Suprapubic skin (tissue), 4 donors: ENCODE results near the gene DENND1C. TPM values are rescaled to one million over a fixed set of nuclear protein-coding genes. Genes with fewer than 3 reads are reported as not detected.

Experiments used
- DNase-seq, 2 donors: peaks; one replicate each; pipeline ENCODE4 v3.0.0-alpha.2; 2019; ENCODE audit warnings: low spot score in 2 of 2
- H3K27ac ChIP-seq: fragments of 200-600 bp; sonication (generic); one replicate; pipeline ENCODE4 v1.5.1; 2019
- H3K27me3 ChIP-seq: fragments of 200-600 bp; sonication (generic); one replicate; pipeline ENCODE4 v1.5.1; 2019
- H3K36me3 ChIP-seq: fragments of 200-600 bp; sonication (generic); one replicate; pipeline ENCODE4 v1.5.1; 2019
- H3K4me1 ChIP-seq: fragments of 200-600 bp; sonication (generic); one replicate; pipeline ENCODE4 v1.5.1; 2019
- H3K4me3 ChIP-seq: fragments of 200-600 bp; sonication (generic); one replicate; pipeline ENCODE4 v1.5.1; 2019; ENCODE audit warnings: mild to moderate bottlenecking
- H3K9me3 ChIP-seq: fragments of 200-600 bp; sonication (generic); one replicate; pipeline ENCODE4 v1.5.1; 2019
- EP300 ChIP-seq: sonication (generic); formaldehyde crosslinking; IDR thresholded peaks from one replicate; pipeline ENCODE4 v1.6.1; 2017; ENCODE audit warnings: antibody characterized with exemption
- POLR2A ChIP-seq, 2 donors: fragments of 450-650 bp; IDR thresholded peaks; one replicate each; pipeline ENCODE4 v1.6.1; 2017; ENCODE audit warnings: antibody characterized with exemption in 2 of 2, mild to moderate bottlenecking in 2 of 2, moderate library complexity in 2 of 2
- POLR2AphosphoS5 ChIP-seq, 3 donors: sonication (generic); formaldehyde crosslinking; IDR thresholded peaks; one replicate each; pipeline ENCODE4 v1.6.1; 2017; ENCODE audit warnings: antibody characterized with exemption in 3 of 3
- WGBS: methylation state at CpG from one replicate; pipeline ENCODE4 v1.1.5; 2018; 5-methylcytosine and 5-hydroxymethylcytosine counted together
- total RNA-seq, 4 donors: library from RNA; depleted of rRNA; stranded (reverse); fragments of >200 nt; gene quantifications; one replicate each; pipeline ENCODE4 v1.1.0, GENCODE V29; 2016
- TF ChIP-seq, protein P1 (sequence below), 2 donors: fragments of 200-600 bp in 1 of 2; fragments of 450-650 bp in 1 of 2; sonication (generic) in 1 of 2; IDR thresholded peaks; one replicate each; pipeline ENCODE4 v1.5.1; 2016 to 2019; ENCODE audit warnings: antibody characterized with exemption in 2 of 2, mild to moderate bottlenecking in 1 of 2, moderate library complexity in 1 of 2

The DENND1C gene
- total RNA-seq, 4 donors from 2014 or later: 0.23 to 3.7 (median 1.5) TPM

DNA sequence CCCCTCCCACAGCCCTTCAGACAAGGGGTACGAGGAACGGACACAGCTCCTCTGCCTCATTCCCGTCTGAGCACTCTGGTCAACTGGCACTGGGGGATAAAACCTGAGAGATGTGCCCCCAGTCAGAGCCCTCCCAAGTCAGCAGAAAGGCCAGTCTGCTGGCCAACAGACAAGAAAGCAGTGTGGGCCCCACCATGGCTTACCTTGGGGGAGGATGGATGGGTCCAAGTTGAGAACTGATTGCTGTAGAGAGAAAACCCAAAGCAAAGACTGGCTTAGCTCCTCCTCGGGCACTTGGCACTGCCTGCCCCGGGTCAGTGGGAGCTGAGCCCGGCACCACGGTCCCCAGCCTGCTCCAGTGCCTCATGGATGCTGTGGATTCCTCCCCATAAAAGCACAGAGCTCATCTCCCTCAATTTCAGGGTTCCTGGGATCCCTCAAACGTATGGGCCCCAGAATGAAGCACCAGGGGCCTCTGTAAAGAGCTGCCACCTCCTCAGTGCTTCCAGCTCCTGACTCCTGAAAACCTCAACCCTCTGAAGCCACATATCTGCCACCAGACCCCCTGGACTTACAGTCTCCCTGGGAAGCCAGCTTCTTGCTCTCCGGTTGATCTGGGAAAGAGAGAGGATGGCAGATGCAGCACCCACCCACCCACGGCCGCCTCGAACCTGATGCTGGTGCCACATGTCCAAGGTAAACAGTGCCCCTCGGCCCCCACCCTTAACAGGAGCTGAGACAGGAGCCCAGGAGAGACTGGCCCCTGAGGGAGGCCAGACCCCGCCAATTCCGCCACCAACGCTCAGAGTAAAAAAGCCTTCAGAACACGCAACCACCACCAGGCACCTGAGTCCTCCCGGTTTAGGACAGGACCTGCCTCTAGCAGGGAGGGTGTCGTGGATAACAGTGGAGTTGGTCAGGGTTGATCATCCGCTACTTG is 60.2 kb downstream of the DENND1C start:
- H3K36me3 ChIP-seq: peaks cover 58% of the 10 kb centered on the region
- no peaks in the 10 kb centered on the region for H3K9me3 ChIP-seq
- H3K27ac ChIP-seq: no peak overlapping the region
- no peak for DNase-seq
- WGBS: 71% methylated on average over 5 of the region's 20 CpGs
- H3K27me3 ChIP-seq: no peaks in the 10 kb centered on the region
- TF ChIP-seq POLR2A (IDR thresholded peaks at IDR 0.05): no peak
- no peak for TF ChIP-seq POLR2AphosphoS5 (IDR thresholded peaks at IDR 0.05)
- TF ChIP-seq, protein P1, sequence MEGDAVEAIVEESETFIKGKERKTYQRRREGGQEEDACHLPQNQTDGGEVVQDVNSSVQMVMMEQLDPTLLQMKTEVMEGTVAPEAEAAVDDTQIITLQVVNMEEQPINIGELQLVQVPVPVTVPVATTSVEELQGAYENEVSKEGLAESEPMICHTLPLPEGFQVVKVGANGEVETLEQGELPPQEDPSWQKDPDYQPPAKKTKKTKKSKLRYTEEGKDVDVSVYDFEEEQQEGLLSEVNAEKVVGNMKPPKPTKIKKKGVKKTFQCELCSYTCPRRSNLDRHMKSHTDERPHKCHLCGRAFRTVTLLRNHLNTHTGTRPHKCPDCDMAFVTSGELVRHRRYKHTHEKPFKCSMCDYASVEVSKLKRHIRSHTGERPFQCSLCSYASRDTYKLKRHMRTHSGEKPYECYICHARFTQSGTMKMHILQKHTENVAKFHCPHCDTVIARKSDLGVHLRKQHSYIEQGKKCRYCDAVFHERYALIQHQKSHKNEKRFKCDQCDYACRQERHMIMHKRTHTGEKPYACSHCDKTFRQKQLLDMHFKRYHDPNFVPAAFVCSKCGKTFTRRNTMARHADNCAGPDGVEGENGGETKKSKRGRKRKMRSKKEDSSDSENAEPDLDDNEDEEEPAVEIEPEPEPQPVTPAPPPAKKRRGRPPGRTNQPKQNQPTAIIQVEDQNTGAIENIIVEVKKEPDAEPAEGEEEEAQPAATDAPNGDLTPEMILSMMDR (IDR thresholded peaks at IDR 0.05): no peak
- TF ChIP-seq EP300: no peak
- H3K4me3 ChIP-seq: no peak overlapping the region
- H3K4me1 ChIP-seq: peaks cover 35% of the 10 kb centered on the region

DNA sequence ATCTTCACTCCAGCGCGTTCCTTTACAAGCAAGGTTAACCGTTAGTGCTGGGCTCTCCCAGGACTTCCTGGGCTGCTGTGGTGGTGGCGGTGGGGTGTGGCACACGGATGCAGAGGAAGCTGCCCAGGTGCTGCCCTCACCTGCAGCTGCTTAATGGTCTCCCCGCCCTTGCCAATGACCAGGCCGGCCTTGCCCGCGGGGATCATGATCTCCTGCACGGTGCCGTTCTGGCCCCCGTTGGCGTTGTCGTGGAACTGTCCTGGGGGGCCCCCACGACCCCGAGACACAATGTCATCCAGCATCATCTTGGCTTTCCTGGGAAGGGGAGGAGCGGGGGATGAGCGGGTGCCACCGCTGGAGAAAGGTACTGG is 63.0 kb downstream of the DENND1C start:
- 94% methylated on average over 19 of the region's 19 CpGs for WGBS
- H3K27ac ChIP-seq: no peak overlapping the region
- no peak overlapping the region for H3K4me3 ChIP-seq
- H3K36me3 ChIP-seq: peaks cover 82% of the 10 kb centered on the region
- no peaks in the 10 kb centered on the region for H3K27me3 ChIP-seq
- no peaks in the 10 kb centered on the region for H3K9me3 ChIP-seq
- peaks cover 26% of the 10 kb centered on the region for H3K4me1 ChIP-seq
- no peak for TF ChIP-seq POLR2A (IDR thresholded peaks at IDR 0.05)
- TF ChIP-seq, protein P1 (IDR thresholded peaks at IDR 0.05): no peak
- TF ChIP-seq POLR2AphosphoS5 (IDR thresholded peaks at IDR 0.05): no peak
- TF ChIP-seq EP300: no peak
- no peak for DNase-seq

DNA sequence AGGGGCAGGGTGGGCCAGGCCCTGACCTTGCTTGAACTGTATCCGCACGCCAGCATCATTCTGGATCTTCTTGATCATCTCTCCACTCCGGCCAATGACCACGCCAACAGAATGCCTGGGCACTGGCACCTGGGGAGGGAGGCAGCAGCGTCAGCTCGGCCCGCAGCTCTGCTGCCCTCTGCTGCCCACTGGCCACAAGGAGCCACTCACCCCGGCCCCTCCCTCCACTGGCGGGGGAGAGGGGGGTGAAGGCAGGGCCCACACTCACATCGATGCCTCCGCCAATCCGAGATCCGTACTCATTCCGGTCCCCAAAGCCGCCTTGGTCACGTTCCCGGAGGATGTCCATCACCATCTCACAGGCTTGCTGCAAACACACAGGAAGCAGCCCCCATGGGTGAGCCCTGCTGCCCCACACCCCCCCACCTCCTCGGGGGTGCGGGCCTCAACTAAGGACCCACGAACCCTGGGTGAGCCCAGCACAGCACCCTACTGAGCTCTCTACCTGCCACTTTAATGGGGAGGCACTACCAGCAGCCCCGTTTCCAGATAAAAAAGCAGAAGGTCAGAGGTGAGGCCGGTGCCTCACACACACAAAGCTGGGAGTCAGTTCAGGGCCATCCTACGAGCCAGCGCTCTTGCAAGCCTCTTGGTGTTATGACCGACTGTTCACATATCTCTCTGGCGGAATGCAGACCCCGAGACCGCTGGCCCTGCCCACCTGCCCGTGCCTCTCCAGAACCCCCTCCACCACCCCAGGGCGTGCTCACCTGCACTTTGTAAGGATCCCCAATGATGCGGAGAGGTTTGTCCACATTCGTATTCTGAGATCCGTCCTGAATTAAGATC is 63.6 kb downstream of the DENND1C start:
- 90% methylated on average over 14 of the region's 33 CpGs for WGBS
- TF ChIP-seq POLR2AphosphoS5 (IDR thresholded peaks at IDR 0.05) (no peak), EP300 (no peak), POLR2A (IDR thresholded peaks at IDR 0.05) (no peak)
- TF ChIP-seq, protein P1 (IDR thresholded peaks at IDR 0.05): no peak
- H3K36me3 ChIP-seq: peaks cover 82% of the 10 kb centered on the region
- H3K27me3 ChIP-seq: no peaks in the 10 kb centered on the region
- no peak for DNase-seq
- no peaks in the 10 kb centered on the region for H3K9me3 ChIP-seq
- H3K4me3 ChIP-seq: no peak overlapping the region
- peaks cover 25% of the 10 kb centered on the region for H3K4me1 ChIP-seq
- H3K27ac ChIP-seq: no peak overlapping the region

Other genes starting within 250 kb of the DENND1C start
- gene MLLT1, start 201.8 kb downstream of the DENND1C start, total RNA-seq: 10 to 100 TPM; 16.0 to 29.0 (median 22.7) TPM
- gene ACER1, start 148.2 kb downstream of the DENND1C start, total RNA-seq: 10 to 100 TPM; 22.2 to 81.4 (median 51.8) TPM
- 10 to 100 TPM; 48.7 to 75.0 (median 72.0) TPM for gene CLPP, start 120.3 kb downstream of the DENND1C start, total RNA-seq
- 10 to 100 TPM; 34.1 to 74.4 (median 56.9) TPM for gene ALKBH7, start 109.0 kb downstream of the DENND1C start, total RNA-seq
- 1 to 10 TPM in 3 of 4 donors, under 1 TPM in 1; 0.40 to 1.8 (median 1.4) TPM for gene PSPN, start 105.9 kb downstream of the DENND1C start, total RNA-seq
- gene GTF2F1, start 88.6 kb downstream of the DENND1C start, total RNA-seq: 10 to 100 TPM; 31.4 to 46.7 (median 39.4) TPM
- gene KHSRP, start 57.0 kb downstream of the DENND1C start, total RNA-seq: 100 to 1,000 TPM; 127 to 160 (median 139) TPM
- not detected for gene SLC25A41, start 48.0 kb downstream of the DENND1C start, total RNA-seq
- 10 to 100 TPM; 39.5 to 76.3 (median 61.6) TPM for gene SLC25A23, start 22.0 kb downstream of the DENND1C start, total RNA-seq
- 100 to 1,000 TPM in 1 of 4 donors, 10 to 100 TPM in 3; 67.3 to 113 (median 76.1) TPM for gene CRB3, start 17.5 kb downstream of the DENND1C start, total RNA-seq
- 10 to 100 TPM in 1 of 4 donors, 1 to 10 TPM in 3; 2.1 to 13.9 (median 3.4) TPM for gene TUBB4A, start 20.5 kb upstream of the DENND1C start, total RNA-seq
- gene TNFSF9, start 49.2 kb upstream of the DENND1C start, total RNA-seq: 1 to 10 TPM; 1.0 to 2.9 (median 1.7) TPM
- gene CD70, start 109.4 kb upstream of the DENND1C start, total RNA-seq: under 1 TPM in 1 of 4 donors, not detected in 3; 0.97 TPM
- not detected for gene TNFSF14, start 188.4 kb upstream of the DENND1C start, total RNA-seq
- gene C3, start 238.9 kb upstream of the DENND1C start, total RNA-seq: 100 to 1,000 TPM in 2 of 4 donors, 10 to 100 TPM in 2; 55.3 to 109 (median 86.8) TPM